Testis (tissue), 2 donors: ENCODE measurements around the gene TRIO.

Source experiments
- CTCF ChIP-seq, 3 experiments: fragments of 450-650 bp in 2 of 3; fragments of 200-600 bp in 1 of 3; sonication (generic) in 1 of 3; IDR thresholded peaks; one replicate each; pipeline ENCODE4 v1.5.1; 2016 to 2019; ENCODE audit warnings: antibody characterized with exemption in 3 of 3, mild to moderate bottlenecking in 2 of 3, moderate library complexity in 1 of 3
- POLR2A ChIP-seq: fragments of 450-650 bp; IDR thresholded peaks from one replicate; pipeline ENCODE4 v1.6.1; 2017; ENCODE audit warnings: antibody characterized with exemption, mild to moderate bottlenecking, moderate library complexity

- no peak for TF ChIP-seq POLR2A
- no peak for TF ChIP-seq CTCF (IDR thresholded peaks at IDR 0.05)
Observed at GRCh38 chr5:14504816-14505215, 361.7 kb downstream of the TRIO start.
